K562 (cell line): Measurements from ENCODE around the gene CTNNA3. TPM values are rescaled to one million over a fixed set of nuclear protein-coding genes. Genes with fewer than 3 reads are reported as not detected.

Experiments
- ATAC-seq: fragments of 200-7000 bp; cut with Tn5 transposase; 3 replicates; pipeline ENCODE4 v1.9.1; 2020; ENCODE audit warnings: moderate library complexity
- BruUV-seq: library from RNA; stranded (reverse); fragments of 400-500 nt; replicated peaks from 2 replicates; lab custom pipeline; 2021; lab: Mats Ljungman, UMichigan
- CTCF ChIA-PET: fragments of 300-600 bp; formaldehyde crosslinking; extraction: SDS; loops from one replicate; lab custom pipeline; 2021; ENCODE audit warnings: low intra/inter-chr PET ratio; lab: Yijun Ruan, JAX
- POLR2A ChIA-PET: fragments of 300-600, 350-650 bp; sonication (Branson Sonifier 250); formaldehyde crosslinking; extraction: SDS; loops from one replicate; lab custom pipeline; 2021; ENCODE audit warnings: antibody characterized with exemption, inconsistent platforms; lab: Yijun Ruan, JAX
- DNase-seq, 4 experiments: peaks; one replicate each; pipeline versions ENCODE4 v3.0.0 to v3.0.0-alpha.2; 2011 to 2018; ENCODE audit warnings: low spot score in 3 of 4, mixed read lengths in 3 of 4; ENCODE audit errors: extremely low read depth in 1 of 4
- FAIRE-seq: peaks from 2 replicates; lab custom pipeline; 2011; peaks lifted over from hg19 to GRCh38; lab: Jason Lieb, UNC
- H2AFZ ChIP-seq: 2 replicates; pipeline ENCODE4 v1.6.0; 2011; ENCODE audit warnings: low read depth, low read length, control low read depth, inconsistent platforms
- H3K27ac ChIP-seq: fragments of 200-600 bp; 3 replicates; pipeline ENCODE4 v1.8.0; 2011; ENCODE audit warnings: low read depth, mild to moderate bottlenecking, control low read depth, inconsistent platforms, low read length, moderate library complexity, mixed read lengths; ENCODE audit errors: extremely low read depth
- H3K27me3 ChIP-seq, 2 experiments: fragments of 300-600 bp in 1 of 2; 2 replicates in 1 of 2; 3 replicates in 1 of 2; pipeline versions ENCODE4 v1.6.0 to v1.8.0; 2011; ENCODE audit warnings: inconsistent platforms in 2 of 2, low read length in 2 of 2, mild to moderate bottlenecking in 1 of 2, mixed read lengths in 1 of 2, moderate library complexity in 1 of 2; ENCODE audit not compliant: control insufficient read depth in 2 of 2, insufficient read depth in 2 of 2
- H3K36me3 ChIP-seq: fragments of 300-600 bp; 3 replicates; pipeline ENCODE4 v1.8.0; 2011; ENCODE audit warnings: mild to moderate bottlenecking, low read length, inconsistent platforms; ENCODE audit not compliant: control insufficient read depth, insufficient read depth
- H3K4me1 ChIP-seq, 2 experiments: fragments of 200-600 bp in 1 of 2; replicated peaks in 1 of 2; 2 replicates in 1 of 2; 3 replicates in 1 of 2; pipeline versions ENCODE4 v1.5.1 to v1.8.0; 2011; ENCODE audit warnings: inconsistent platforms in 2 of 2, low read length in 2 of 2, mild to moderate bottlenecking in 1 of 2, mixed read lengths in 1 of 2, moderate library complexity in 1 of 2; ENCODE audit not compliant: control insufficient read depth in 2 of 2, insufficient read depth in 2 of 2
- H3K4me2 ChIP-seq: 2 replicates; pipeline ENCODE4 v1.6.1; 2011; ENCODE audit warnings: low read length, control low read depth, inconsistent platforms, mixed read lengths; ENCODE audit not compliant: insufficient read depth
- H3K4me3 ChIP-seq: fragments of 200-600 bp; sonication (generic), shearing (Covaris generic); 2 replicates; pipeline ENCODE4 v1.5.1; 2016; ENCODE audit warnings: control low read depth, inconsistent platforms
- H3K79me2 ChIP-seq: fragments of 200-600 bp; 3 replicates; pipeline ENCODE4 v1.8.0; 2011; ENCODE audit warnings: low read length, inconsistent platforms; ENCODE audit not compliant: control insufficient read depth, insufficient read depth
- H3K9ac ChIP-seq, 2 experiments: 2 replicates each; pipeline versions ENCODE4 v1.6.0 to v1.6.1; 2011; ENCODE audit warnings: low read depth in 2 of 2, low read length in 2 of 2, control low read depth in 1 of 2, inconsistent platforms in 1 of 2, mild to moderate bottlenecking in 1 of 2, mixed read lengths in 1 of 2; ENCODE audit not compliant: insufficient read depth in 1 of 2
- H3K9me1 ChIP-seq: one replicate; pipeline ENCODE4 v1.6.0; 2011; ENCODE audit warnings: inconsistent platforms, mild to moderate bottlenecking, low read length, moderate library complexity; ENCODE audit not compliant: control insufficient read depth, insufficient read depth
- H3K9me3 ChIP-seq: replicated peaks from 2 replicates; pipeline ENCODE4 v1.5.1; 2011; ENCODE audit warnings: low read depth, low read length, inconsistent platforms; ENCODE audit not compliant: control insufficient read depth, insufficient read depth
- H4K20me1 ChIP-seq: replicated peaks from 2 replicates; pipeline ENCODE4 v1.6.1; 2011; ENCODE audit warnings: low read length, inconsistent platforms, mixed read lengths; ENCODE audit not compliant: control insufficient read depth, insufficient read depth
- ARID1B ChIP-seq: fragments of 450-650 bp; IDR thresholded peaks from 2 replicates; pipeline ENCODE4 v1.6.1; 2016; ENCODE audit warnings: antibody characterized with exemption, mild to moderate bottlenecking, inconsistent platforms
- BHLHE40 ChIP-seq: IDR thresholded peaks from 2 replicates; pipeline ENCODE4 v1.6.1; 2011; ENCODE audit warnings: low read length, improper control_type of control experiment
- BMI1 ChIP-seq: fragments of 150-350 bp; IDR thresholded peaks from 2 replicates; pipeline ENCODE4 v1.6.1; 2014; ENCODE audit warnings: low read length
- E2F3 ChIP-seq: fragments of 250-450 bp; sonication (Bioruptor Pico); IDR thresholded peaks from 2 replicates; pipeline ENCODE4 v1.4.0; 2020; ENCODE audit warnings: mild to moderate bottlenecking
- GATAD2A ChIP-seq: fragments of 450-650 bp; IDR thresholded peaks from 2 replicates; pipeline ENCODE4 v1.6.1; 2017
- KLF16 ChIP-seq: IDR thresholded peaks from 2 replicates; pipeline ENCODE4 v1.6.1; 2016; ENCODE audit warnings: antibody characterized with exemption
- MGA ChIP-seq: fragments of 450-650 bp; IDR thresholded peaks from 2 replicates; pipeline ENCODE4 v1.6.1; 2016; ENCODE audit warnings: mild to moderate bottlenecking, moderate library complexity
- MTA1 ChIP-seq: fragments of 450-650 bp; IDR thresholded peaks from 2 replicates; pipeline ENCODE4 v1.6.1; 2017; ENCODE audit warnings: borderline replicate concordance
- PCBP2 ChIP-seq: fragments of 200-400 bp; formaldehyde crosslinking; IDR thresholded peaks from 2 replicates; pipeline ENCODE4 v1.6.1; 2018; ENCODE audit warnings: low read length, low read depth, mild to moderate bottlenecking, moderate library complexity; ENCODE audit not compliant: poor library complexity, severe bottlenecking
- SMAD2 ChIP-seq: fragments of 150-350 bp; IDR thresholded peaks from 2 replicates; pipeline ENCODE4 v1.6.1; 2014; ENCODE audit warnings: low read depth, mild to moderate bottlenecking, low read length
- TEAD4 ChIP-seq, 2 experiments: sonication (generic) in 1 of 2; formaldehyde crosslinking in 1 of 2; IDR thresholded peaks; 2 replicates each; pipeline versions ENCODE4 v1.6.1 to v1.8.0; 2012 to 2022; ENCODE audit warnings: borderline replicate concordance in 1 of 2, inconsistent platforms in 1 of 2, low read length in 1 of 2, mild to moderate bottlenecking in 1 of 2, missing genetic modification reagents in 1 of 2
- XRCC5 ChIP-seq: fragments of 200-400 bp; formaldehyde crosslinking; IDR thresholded peaks from 2 replicates; pipeline ENCODE4 v1.6.1; 2017; ENCODE audit warnings: low read depth, mild to moderate bottlenecking, low read length
- ZNF143 ChIP-seq: sonication (generic); formaldehyde crosslinking; IDR thresholded peaks from 2 replicates; pipeline ENCODE4 v1.9.0; 2022; ENCODE audit warnings: mild to moderate bottlenecking, missing genetic modification reagents
- ZNF696 ChIP-seq: fragments of 250-450 bp; sonication (Bioruptor Pico); conservative IDR thresholded peaks from 2 replicates; pipeline ENCODE4 v1.4.0; 2020; ENCODE audit warnings: mild to moderate bottlenecking, moderate library complexity
- in situ Hi-C: fragments of 300-500 bp; cut with MboI; formaldehyde crosslinking; loops from 4 replicates; pipeline ENCODE4 v1.15.0; 2018; ENCODE audit warnings: inconsistent platforms, mixed read lengths
- intact Hi-C: fragments of 100-400 bp; cut with micrococcal nuclease; formaldehyde crosslinking; loops from 2 replicates; pipeline ENCODE4 v1.14.2; 2022
- polyA plus RNA-seq, 8 experiments: library from polyadenylated mRNA; depleted of rRNA in 4 of 8; stranded (reverse) in 5 of 8; unstranded in 3 of 8; fragments of >200 nt; fragmentation: Nextera tagmentation in 2 of 8; fragmentation: Illumina TruSeq in 1 of 8; extraction: Ambion mirVana in 2 of 8; extraction: Trizol in 1 of 8; gene quantifications; 2 replicates each; pipeline versions ENCODE4 v1.2.1 to v1.2.3, GENCODE V29; 2011 to 2014; ENCODE audit warnings: inconsistent platforms in 1 of 8, missing spikeins in 1 of 8
- total RNA-seq, 7 experiments: library from RNA; depleted of rRNA in 6 of 7; stranded (reverse); fragments of >200 nt in 6 of 7; fragmentation: Illumina TruSeq in 2 of 7; extraction: Trizol in 2 of 7; gene quantifications; 2 replicates each; pipeline versions ENCODE4 v1.2.1 to v1.2.3, GENCODE V29; 2011 to 2021; ENCODE audit warnings: low replicate concordance in 1 of 7

The CTNNA3 gene
- total and polyA plus RNA-seq, 9 of the 15 experiments (the other 6 are each of a cell fraction or from before 2014, with no cell fraction given): 0.04 TPM; not detected in 8

- POLR2A ChIA-PET: interaction anchor here (1.0 kb wide), 1 partner anchor 10 kb away, joined by 4 read pairs; no protein-coding TSS in a partner anchor
- intact Hi-C loops: no loop called here
- TF ChIP-seq E2F3 (CRISPR knock-in tag) (no peak), PCBP2 (no peak), XRCC5 (no peak), TEAD4 (IDR thresholded peaks at IDR 0.05; ENCODE audit: low read length) (no peak), TEAD4 (CRISPR knock-in tag; IDR thresholded peaks at IDR 0.05; ENCODE audit: borderline replicate concordance) (no peak), GATAD2A (no peak), BMI1 (no peak), ZNF696 (CRISPR knock-in tag) (no peak), MTA1 (no peak), ARID1B (no peak), ZNF143 (CRISPR knock-in tag) (no peak), MGA (no peak), BHLHE40 (no peak), KLF16 (no peak), SMAD2 (no peak)
- TF ChIP-seq, all 486 proteins: peak for 0
- Histone ChIP-seq H3K9ac (no peak overlapping the region), H3K4me1 (no peaks in the 10 kb centered on the region), H2AFZ (no peak overlapping the region), H3K79me2 (no peaks in the 10 kb centered on the region), H3K4me3 (no peak overlapping the region), H3K36me3 (no peaks in the 10 kb centered on the region), H3K9me1 (no peaks in the 10 kb centered on the region), H3K27me3 (no peaks in the 10 kb centered on the region), H3K4me2 (no peak overlapping the region), H3K27ac (no peak overlapping the region), H4K20me1 (no peaks in the 10 kb centered on the region), H3K9me3 (no peaks in the 10 kb centered on the region)
- no TSS peak for BruUV-seq
- DNase-seq (no peak), ATAC-seq (no peak), FAIRE-seq (no peak)
- CTCF ChIA-PET: no interaction called here
- in situ Hi-C loops: no loop called here
These were observed 1831.5 kb downstream of the CTNNA3 start for GRCh38 chr10:65864529-65864928.
